Effector memory CD4-positive, alpha-beta T cell (primary cell): ENCODE results near the gene NPRL2.

Source experiments
- DNase-seq, 3 donors: peaks; one replicate each; pipeline ENCODE4 v3.0.0-alpha.2; 2020
- H3K27ac ChIP-seq: 2 replicates; pipeline ENCODE4 v1.7.0; 2013; ENCODE audit warnings: mild to moderate bottlenecking, low read length, moderate library complexity; ENCODE audit not compliant: insufficient read depth, poor library complexity, severe bottlenecking
- H3K27me3 ChIP-seq: replicated peaks from 2 replicates; pipeline ENCODE4 v1.7.0; 2013; ENCODE audit warnings: mild to moderate bottlenecking, low read length; ENCODE audit not compliant: insufficient read depth, control insufficient read depth, poor library complexity, severe bottlenecking
- H3K36me3 ChIP-seq: 2 replicates; pipeline ENCODE4 v1.7.0; 2013; ENCODE audit warnings: mild to moderate bottlenecking, low read length, moderate library complexity; ENCODE audit not compliant: control insufficient read depth, insufficient read depth
- H3K4me1 ChIP-seq: 2 replicates; pipeline ENCODE4 v1.7.0; 2013; ENCODE audit warnings: low read length, mild to moderate bottlenecking; ENCODE audit not compliant: control insufficient read depth, insufficient read depth, poor library complexity, severe bottlenecking
- H3K4me3 ChIP-seq: 2 replicates; pipeline ENCODE4 v1.7.0; 2013; ENCODE audit warnings: low read length, low read depth, mild to moderate bottlenecking; ENCODE audit not compliant: insufficient read depth, poor library complexity, severe bottlenecking
- H3K9me3 ChIP-seq: 2 replicates; pipeline ENCODE4 v1.7.0; 2013; ENCODE audit warnings: mild to moderate bottlenecking, low read length, moderate library complexity; ENCODE audit not compliant: control insufficient read depth

NPRL2 gene

GRCh38 chr3:50298836-50299637 lies 51.5 kb downstream of the NPRL2 start, which contains the start of the genes HYAL3 and NAA80:
HYAL3 (minus strand) TSS chr3:50299405; CDS start chr3:50295602, 3,803 bp downstream.
NAA80 (minus strand) TSS chr3:50299405; CDS start chr3:50297463, 1,942 bp downstream.
- Histone ChIP-seq H3K27me3 (no peaks in the 10 kb centered on the region), H3K9me3 (no peaks in the 10 kb centered on the region), H3K36me3 (no peaks in the 10 kb centered on the region), H3K4me3 (peak within 1 kb of the TSS; percentile 67), H3K27ac (peak within 1 kb of the TSS; percentile 90), H3K4me1 (peaks cover 22% of the 10 kb centered on the region)
- DNase-seq, result peak; percentile 99

DNA sequence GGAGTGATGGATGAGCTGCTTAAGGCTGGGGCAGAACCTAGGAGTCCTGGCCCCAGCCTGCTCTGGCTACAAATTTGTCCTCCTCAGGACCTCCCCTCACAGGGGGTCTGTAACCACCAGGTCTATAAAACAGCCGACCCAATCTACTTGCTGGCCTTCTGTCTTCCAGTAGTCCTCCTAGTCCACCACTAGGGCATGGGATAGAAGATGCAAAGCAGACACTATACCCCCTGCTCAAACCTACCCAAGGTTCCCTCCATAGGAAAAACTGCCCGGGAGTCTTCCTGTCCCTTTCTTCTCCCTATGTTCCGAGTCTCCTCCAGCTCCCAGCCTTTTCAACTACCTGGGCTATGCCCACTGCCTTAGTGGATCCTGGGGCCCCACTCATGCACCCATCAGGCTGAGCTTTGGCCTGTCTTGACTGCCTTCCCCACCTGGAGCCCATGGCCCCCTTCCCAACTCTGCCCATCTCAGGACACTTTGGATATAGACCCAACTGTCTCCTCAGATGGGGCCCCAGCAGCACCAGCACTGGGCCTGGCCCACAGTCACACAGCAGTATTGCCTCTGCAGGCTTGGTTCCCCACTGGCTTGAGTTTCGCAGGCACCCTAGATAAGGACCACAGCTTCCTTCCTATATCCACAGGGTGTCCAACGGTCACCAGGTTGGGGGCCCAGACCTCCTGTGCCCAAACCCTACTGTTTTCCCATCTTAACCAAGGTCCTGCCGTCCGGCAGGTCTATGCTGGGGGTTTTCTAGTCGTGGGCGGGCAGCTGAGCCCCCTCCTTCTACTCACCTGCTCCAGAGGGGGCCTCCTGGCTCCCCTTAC lies 52.5 kb downstream of the NPRL2 start:
- peaks cover 23% of the 10 kb centered on the region for H3K4me1 ChIP-seq
- peak overlapping the region; percentile 90 for H3K27ac ChIP-seq
- H3K4me3 ChIP-seq, result peak overlapping the region; percentile 67
- no peaks in the 10 kb centered on the region for H3K27me3 ChIP-seq
- DNase-seq, result no peak
- H3K9me3 ChIP-seq, result no peaks in the 10 kb centered on the region
- no peaks in the 10 kb centered on the region for H3K36me3 ChIP-seq

DNA sequence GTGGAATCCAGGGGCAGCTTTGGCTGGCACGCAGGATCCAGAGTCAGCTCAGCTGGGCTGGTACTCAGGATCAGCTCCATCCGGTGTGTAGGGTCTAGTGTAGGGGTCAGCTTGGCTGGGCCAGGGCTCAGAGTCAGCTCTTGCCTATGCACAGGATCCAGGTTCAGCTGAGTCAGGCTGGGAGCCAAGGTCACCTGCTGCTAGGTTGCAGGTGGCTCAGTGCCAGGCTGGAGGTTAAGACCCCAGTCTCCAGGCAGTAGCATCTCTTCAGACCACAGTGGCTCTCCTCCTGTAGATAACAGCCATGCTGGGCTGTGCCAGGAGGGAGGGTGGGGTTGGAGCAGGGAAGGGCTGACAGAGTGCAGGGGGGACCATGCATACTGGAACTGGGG lies 53.2 kb downstream of the NPRL2 start:
- Histone ChIP-seq H3K9me3 (no peaks in the 10 kb centered on the region), H3K36me3 (no peaks in the 10 kb centered on the region), H3K27ac (peak overlapping the region; percentile 4), H3K4me3 (no peak overlapping the region), H3K27me3 (no peaks in the 10 kb centered on the region), H3K4me1 (peaks cover 30% of the 10 kb centered on the region)
- no peak for DNase-seq
